HK-2 (cell line): ENCODE results near the gene ADGRD2.
A peak's percentile ranks its signal among the peaks of the same experiment; 100 is the strongest.
"Not testable (repeated sequence)": the region's sequence is repeated elsewhere in the genome, so short reads cannot be mapped to it uniquely, and the experiment has no call there.

Experiments
- DNase-seq: peaks from one replicate; pipeline ENCODE4 v3.0.0-alpha.2; 2018; ENCODE audit not compliant: unreplicated experiment

ADGRD2 gene, protein sequence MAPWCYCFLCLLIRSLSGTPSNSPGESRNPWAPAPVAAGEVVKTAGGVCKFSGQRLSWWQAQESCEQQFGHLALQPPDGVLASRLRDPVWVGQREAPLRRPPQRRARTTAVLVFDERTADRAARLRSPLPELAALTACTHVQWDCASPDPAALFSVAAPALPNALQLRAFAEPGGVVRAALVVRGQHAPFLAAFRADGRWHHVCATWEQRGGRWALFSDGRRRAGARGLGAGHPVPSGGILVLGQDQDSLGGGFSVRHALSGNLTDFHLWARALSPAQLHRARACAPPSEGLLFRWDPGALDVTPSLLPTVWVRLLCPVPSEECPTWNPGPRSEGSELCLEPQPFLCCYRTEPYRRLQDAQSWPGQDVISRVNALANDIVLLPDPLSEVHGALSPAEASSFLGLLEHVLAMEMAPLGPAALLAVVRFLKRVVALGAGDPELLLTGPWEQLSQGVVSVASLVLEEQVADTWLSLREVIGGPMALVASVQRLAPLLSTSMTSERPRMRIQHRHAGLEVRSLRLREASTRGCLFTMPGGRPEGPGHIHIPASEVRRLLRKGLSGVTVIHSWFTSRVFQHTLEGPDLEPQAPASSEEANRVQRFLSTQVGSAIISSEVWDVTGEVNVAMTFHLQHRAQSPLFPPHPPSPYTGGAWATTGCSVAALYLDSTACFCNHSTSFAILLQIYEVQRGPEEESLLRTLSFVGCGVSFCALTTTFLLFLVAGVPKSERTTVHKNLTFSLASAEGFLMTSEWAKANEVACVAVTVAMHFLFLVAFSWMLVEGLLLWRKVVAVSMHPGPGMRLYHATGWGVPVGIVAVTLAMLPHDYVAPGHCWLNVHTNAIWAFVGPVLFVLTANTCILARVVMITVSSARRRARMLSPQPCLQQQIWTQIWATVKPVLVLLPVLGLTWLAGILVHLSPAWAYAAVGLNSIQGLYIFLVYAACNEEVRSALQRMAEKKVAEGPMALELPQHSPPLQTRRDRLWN

GRCh38 chr9:124450241-124450924, at the start of gene ADGRD2:
Gene ADGRD2, plus strand, starts transcription at chr9:124450451. Its CDS starts 1,216 bp downstream, at chr9:124451667.
- DNase-seq: no peak

DNA sequence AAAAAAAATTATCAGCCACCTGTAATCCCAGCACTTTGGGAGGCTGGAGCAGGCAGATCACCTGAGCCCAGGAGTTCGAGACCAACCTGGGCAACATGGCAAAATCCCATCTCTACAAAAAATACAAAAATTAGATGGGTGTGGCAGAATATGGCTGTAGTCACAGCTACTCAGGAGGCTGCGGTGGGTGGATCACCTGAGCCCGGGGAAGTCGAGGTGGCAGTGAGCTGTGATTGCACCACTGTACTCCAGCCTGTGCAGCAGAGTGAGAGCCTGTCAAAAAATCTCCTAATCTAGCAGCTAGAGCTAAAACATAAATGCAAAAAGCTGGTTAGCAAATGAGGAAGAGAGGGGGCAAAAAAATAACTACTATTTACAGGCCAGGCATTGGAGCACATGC, 47.0 kb upstream of the ADGRD2 start:
- no peak for DNase-seq

DNA sequence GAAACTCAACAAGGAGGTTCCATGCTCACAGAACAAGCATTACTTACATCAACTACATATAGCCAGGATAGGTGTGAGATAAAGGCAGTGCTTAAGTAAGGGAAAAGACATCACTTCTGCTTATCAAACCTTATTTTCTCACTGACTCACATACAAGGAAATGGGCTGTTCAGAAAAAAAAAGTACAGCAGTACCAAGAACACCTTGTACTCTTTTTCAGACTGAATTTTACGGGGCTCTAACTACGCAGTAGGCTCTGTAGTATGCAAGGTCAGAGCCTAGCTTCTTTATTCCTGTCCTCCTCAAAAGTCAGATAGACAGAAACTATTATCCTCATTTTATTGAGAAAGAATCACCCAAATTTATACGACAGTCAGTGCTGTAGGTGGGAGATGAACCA, 40.8 kb upstream of the ADGRD2 start:
- DNase-seq: no peak

DNA sequence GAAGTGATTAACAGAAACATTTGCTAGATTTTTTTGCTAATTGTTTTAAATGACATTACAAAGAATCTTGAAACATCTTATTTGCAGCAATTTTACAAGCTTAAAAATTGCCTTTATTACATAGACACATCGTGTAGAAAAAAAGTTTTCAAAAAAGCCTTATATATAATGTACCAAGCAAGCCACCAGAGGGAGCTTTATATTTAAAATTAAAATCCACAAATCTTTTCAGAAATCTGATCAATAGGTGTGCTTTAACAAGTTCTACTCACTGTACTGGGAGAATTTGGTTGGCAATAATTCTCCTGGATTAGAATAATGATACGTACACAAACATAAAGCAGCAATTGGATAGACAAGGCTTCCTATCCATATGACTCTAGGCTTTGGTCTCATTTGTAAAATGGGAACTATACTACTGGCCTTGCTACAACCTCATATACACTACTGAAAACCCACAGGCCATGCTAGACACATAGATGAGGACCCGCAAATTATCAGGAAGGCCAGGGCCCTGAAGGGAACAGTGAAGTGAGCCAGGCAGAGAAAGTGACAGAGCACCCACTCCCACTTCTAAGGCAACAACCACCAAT, 39.8 kb upstream of the ADGRD2 start:
- DNase-seq: no peak

GRCh38 chr9:124411514-124412227, 38.6 kb upstream of the ADGRD2 start:
- DNase-seq: no peak

GRCh38 chr9:124412228-124412575, 38.0 kb upstream of the ADGRD2 start:
- DNase-seq: no peak

- DNase-seq: no peak
Measured at GRCh38 chr9:124414612-124415011, 35.6 kb upstream of the ADGRD2 start.

DNA sequence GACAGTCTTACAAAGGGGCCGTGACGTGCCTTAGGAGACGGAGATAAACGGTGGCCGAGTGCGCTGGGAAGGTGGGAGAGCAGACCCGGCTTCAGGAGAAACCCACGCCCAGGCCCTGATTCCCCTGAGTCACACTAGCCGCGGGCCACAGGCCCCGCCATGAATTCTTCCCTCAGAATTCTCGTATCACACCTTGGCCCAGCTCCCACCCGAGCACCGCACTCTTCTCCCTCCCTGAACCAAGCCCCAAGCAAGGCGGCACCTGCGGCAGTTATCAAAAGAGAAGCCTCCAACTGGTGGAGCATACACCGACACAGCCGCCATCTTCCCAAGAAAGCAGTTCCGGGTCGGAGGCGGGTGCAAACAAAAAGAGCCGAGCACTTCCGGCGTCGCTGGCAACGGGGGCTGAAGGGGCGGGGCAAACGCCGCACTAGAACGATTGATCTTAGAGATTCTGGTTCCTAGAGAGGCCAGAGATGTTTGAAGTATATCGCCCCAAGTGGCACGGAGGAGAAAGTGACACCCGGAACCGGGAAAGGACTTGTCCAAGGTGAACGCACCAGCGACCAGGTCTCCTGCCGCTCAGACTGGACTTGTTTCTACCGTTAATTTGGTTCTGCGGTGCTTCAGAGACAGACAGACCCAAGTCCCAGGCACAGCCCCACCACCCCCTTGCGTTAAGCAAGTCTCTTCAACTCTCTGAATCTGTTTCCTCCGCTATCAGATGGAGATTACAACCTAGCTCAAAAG, 35.0 kb upstream of the ADGRD2 start, which contains the start of gene PSMB7:
Gene PSMB7, minus strand, starts transcription at position 341 of the 750 bp plus-strand sequence. Its CDS starts 17 bp downstream, at position 324.
- peak; percentile 97 for DNase-seq

DNA sequence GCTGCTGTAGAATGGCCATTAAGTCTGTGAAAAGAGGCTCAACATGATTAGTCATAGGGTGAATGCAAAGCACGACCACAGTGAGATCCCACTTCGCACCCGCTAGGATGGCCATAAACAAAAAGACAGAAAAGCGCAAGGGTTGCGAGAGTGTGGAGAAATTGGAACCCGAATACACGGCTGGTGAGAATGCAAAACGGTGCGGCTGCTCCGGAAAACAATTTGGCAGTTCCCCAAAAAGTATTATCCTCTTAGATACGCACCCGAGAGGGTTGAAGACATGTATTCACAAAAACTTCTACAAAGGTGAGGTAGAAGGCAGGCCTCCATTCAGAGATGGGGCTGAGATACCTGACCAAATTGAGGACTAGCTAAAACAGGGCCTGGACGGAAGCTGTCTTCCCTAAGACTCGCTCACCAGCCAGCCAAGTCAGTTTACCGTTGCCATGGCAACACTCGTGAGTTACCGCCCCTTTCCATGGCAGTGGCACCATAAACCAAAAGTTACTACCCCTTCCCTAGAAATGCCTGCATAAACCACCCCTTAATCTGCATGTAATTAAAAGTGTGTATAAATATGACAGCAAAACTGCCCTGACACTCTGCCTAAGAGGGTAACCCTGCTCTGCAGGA, 34.3 kb upstream of the ADGRD2 start:
- no peak for DNase-seq

DNA sequence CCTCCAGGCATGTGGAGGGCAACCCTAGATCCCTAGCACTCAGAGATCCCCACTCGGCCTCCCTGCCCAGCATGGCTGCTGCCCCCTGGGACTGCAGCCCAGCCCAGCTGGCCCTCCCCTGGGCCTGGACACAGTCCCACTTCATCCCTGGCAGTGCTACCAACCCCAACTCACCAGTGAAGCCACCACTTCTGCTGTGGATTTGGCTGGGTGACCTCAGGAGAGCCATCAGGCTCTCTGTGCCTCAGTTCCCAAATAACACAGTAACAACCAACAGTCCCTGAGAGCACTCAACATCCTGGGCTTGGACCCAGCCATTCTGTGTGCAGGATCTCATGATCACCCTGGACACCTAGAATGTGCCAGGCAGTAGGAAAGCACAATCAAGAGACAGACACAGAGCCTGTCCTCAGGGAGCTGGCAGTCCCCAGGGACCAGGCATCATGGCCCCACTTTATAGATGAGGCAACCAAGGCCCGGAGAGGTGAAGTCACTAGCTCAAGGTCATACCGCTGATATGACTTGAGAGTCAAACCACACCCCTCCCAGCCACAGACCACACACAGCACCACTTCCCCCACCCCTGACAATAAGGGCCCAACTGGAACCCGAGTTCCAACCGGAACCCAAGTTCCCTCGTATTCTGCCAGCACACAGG, 30.3 kb upstream of the ADGRD2 start:
- DNase-seq: no peak

GRCh38 chr9:124420991-124421543, 29.2 kb upstream of the ADGRD2 start:
- no peak for DNase-seq

DNA sequence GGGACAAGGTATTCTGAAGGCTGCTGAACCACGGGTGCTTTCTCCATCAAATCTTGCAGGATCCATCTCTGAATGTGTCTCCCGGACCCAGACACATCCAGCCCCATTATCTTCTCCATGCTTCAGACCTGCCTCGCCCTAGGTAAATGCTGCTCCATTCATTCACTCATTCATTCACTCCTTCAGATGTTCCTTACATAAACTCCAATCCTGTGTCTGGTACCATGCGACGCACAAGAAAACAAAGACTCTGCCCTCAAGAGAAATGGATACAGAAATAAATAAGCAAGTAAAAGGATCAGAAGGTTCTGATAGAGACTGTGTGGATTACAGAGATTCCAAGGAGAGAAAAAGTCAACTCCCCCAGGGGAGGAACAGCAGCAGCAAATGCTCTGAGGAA, 27.1 kb upstream of the ADGRD2 start:
- DNase-seq: no peak

DNA sequence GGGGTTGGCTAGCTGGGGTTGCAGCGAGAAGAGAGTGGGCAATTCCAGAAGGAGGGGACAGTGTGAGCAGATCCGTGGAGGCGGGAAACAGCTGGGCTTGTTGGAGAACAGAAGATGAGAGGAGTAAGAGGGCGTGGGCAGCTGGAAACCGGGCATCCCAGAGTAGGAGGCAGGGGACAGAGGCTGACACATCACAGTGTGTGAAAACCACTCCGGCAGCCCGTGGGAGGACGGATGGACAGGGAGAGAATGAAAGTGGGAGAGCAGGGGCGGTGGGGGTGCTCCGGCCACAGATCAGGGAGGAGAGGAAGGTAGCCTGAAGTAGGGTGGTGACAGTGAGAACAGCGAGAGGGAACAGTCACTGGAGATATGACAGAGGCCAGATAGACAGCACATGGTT, 26.7 kb upstream of the ADGRD2 start:
- DNase-seq: no peak

DNA sequence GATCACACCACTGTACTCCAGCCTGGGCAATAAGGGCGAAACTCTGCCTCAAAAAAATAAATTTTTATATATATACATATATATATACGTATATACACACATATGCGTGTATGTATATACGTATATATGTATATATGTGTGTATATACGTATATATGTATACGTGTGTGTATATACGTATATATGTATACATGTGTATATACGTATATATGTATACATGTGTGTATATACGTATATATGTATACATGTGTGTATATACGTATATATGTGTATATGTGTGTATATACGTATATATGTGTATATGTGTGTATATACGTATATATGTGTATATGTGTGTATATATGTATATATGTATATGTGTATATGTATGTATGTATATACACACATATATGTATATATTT, 24.5 kb upstream of the ADGRD2 start:
- DNase-seq: not testable (repeated sequence)

DNA sequence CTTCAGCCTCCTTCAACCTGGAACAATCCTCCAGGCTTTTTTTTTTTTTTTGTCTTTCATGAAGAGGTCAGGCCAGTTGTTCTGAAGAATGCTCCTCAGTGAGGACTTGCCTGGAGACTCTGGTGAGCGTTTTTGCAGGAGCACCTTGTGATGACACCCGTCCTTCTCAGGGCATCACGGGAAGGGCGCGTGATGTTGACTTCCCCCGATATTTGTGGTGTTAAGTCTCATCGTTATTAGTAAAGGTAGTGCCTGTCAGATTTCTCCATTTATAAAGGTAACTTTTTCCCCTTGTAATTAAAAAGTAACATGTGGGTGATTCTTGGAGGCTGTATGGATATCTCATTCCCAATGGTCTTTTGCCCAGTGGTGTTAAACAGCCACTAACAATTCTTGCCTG, 23.9 kb upstream of the ADGRD2 start:
- DNase-seq: no peak

DNA sequence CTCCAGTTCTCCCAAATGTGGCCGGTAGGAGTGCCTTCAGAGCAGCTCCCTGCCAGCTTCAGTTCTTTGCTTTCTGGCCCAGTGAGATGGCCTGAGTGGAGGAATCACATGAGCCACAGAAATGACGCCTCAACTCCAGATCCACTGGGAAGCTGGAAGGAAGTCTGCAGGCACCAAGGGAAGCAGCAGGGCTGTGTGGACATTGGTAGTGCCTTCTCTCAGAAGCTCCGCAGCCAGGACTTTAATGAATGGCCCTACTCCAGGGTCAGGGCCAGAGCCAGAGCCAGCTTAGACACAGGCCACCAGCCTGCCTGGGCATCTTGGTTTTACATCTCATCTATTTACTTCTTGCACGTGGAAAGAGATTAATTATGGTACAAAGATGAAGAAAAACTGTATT, 23.0 kb upstream of the ADGRD2 start:
- DNase-seq: no peak

DNA sequence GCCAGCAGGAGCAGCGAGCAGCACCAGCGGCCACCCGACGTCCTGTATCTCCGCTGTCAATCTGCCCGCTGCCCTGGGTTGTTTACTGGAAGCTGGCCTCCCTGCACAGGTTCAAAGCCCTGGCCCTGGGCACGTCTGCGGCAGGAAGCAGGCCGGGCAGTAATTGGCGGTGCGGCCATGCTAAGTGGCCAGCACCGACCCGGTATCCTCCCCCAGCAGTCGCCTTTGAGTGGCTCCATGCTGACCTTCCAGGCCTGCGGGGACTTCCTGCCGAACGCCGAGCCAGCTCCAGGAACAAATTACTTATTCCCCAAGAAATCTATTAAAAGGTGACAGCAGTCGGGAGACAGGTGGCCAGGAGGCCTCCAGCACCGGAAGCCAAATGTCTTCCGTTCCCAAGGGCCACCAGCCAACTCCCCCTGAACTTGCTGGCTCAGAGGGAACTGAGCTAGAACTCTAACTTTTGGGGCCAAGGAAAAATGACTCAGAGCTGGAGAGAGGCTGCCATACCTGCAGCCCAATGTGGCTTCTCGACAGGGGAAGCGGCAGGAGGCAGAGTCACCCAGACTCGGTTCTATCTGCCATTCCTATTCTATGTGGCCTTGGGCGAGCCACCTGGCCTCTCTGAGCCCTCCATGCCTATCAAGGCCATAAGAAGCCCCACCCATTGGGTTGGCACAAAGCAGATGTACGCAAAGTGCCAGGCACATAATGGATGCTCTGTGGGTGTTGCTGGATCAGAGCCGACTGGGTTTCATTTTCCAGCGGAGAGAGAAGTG, 21.3 kb upstream of the ADGRD2 start:
- no peak for DNase-seq

GRCh38 chr9:124429530-124429867, 20.8 kb upstream of the ADGRD2 start:
- no peak for DNase-seq
